Measurements from ENCODE around the gene CCDC148.
A peak's percentile ranks its signal among the peaks of the same experiment; 100 is the strongest.
"Not testable (repeated sequence)": the region's sequence is repeated elsewhere in the genome, so short reads cannot be mapped to it uniquely, and the experiment has no call there.

CCDC148 gene

DNA sequence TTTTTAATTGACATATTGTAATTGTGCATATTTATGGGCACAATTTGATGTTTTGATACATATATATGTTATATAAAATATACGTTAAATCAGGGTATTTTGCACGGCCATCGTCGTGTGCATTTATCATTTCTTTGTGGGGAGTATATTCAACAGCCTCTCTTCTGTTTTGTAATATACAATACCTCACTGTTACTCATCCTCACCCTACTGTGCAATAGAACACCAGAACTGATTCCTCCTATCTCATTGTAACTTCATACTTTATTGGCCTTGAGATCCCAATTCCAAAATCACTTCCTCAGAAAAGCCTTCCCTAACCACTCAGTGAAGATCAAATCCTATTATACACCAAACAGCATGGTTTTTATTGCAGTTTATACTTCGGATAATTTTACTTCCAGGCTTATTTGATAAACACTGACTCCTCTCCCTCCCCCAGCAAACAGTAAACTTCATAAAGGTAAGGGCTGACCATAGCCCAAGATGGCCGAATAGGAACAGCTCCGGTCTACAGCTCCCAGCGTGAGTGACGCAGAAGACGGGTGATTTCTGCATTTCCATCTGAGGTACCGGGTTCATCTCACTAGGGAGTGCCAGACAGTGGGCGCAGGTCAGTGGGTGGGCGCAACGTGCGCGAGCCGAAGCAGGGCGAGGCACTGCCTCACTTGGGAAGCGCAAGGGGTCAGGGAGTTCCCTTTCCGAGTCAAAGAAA, 105.6 kb downstream of the CCDC148 start:
- not testable (repeated sequence) for DNase-seq

DNA sequence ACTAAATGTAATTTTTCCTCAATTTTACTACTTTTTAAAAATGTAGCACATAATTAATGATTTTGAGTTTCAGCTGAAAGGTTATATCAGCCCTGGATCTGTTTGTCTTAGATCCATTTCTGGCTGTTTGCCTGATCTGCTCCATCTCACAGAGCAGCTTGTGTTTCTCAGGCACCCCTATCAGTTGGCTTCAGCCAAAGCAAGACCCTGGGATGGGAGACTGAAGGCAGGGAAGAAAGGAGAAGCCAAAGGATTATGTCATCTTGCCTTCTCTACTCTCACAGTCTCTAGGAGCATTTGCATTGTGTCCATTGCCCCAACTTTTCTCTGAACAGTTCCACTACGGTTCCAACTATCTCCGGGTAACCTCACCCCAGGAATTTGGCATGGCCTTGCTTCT, 110.5 kb downstream of the CCDC148 start:
- DNase-seq: no peak

DNA sequence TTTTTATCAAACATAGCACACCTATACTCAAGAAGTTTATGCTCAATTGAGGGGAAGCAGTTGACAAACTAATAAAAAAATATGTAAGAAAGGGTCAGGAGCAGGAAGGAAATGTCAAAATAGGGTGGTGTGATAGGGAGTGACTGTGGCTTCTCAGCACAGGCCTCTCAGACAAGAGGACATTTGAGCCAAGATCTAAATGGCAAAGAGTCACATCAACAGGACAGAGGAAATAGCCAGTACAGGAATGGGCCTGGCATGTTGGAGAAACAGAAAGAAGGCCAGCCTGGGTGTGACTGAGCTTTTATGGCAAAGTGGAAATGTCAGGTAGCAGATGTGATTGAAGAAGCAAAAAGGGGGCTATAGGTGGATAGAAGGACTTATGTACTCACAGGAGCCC, 117.0 kb downstream of the CCDC148 start:
- no peak for DNase-seq

DNA sequence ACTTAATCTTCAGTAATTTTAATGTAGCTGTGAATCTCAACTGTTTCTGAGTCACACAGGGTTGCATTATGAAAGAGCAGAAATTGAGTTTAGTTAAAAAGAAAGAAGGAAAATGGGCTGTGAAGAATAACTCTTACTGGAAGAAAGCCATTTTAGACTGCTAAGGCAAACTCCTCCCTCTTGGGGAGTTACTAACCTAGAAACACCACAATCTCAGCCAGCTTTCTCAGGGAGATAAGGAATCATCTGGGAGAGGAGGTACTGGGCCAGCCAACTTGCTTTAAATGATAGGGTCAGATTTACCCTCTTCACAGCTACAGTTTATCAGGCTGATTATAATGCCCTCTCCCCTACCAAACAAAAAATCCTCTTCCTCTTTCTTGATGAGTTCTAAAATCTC, 119.5 kb downstream of the CCDC148 start:
- DNase-seq: no peak

DNA sequence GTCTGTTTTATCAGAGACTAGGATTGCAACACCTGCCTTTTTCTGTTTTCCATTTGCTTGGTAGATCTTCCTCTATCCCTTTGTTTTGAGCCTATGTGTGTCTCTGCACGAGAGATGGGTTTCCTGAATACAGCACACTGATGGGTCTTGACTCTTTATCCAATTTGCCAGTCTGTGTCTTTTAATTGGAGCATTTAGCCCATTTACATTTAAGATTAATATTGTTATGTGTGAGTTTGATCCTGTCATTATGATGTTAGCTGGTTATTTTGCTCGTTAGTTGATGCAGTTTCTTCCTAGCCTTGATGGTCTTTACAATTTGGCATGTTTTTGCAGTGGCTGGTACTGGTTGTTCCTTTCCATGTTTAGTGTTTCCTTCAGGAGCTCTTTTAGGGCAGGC, 124.8 kb downstream of the CCDC148 start:
- DNase-seq: not testable (repeated sequence)

DNA sequence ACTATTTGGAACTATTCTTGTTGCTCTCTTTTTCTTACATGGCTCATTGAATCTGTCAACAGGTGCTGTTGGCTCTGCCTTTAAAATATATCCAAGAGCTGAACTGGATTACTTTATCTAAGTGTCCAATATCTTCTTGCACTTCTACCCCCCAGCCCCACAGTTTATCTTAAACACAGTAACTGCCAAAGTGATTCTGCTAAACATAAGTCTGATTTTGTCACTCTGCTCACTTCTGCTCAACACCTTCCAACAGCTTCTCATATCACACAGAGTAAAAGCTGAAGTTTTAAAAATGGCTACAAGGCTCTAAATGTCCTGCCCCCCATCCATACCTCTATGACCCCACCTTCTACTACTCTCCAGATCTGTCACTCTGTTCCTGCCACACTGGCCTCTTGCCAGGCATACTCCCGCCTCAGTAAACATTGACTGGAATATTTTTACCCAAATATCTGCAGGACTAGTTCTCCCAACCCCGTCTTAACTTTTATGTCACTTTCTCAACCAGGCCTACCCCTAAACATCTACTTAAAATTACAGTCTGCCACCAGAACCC, 130.7 kb downstream of the CCDC148 start:
- DNase-seq: no peak

DNA sequence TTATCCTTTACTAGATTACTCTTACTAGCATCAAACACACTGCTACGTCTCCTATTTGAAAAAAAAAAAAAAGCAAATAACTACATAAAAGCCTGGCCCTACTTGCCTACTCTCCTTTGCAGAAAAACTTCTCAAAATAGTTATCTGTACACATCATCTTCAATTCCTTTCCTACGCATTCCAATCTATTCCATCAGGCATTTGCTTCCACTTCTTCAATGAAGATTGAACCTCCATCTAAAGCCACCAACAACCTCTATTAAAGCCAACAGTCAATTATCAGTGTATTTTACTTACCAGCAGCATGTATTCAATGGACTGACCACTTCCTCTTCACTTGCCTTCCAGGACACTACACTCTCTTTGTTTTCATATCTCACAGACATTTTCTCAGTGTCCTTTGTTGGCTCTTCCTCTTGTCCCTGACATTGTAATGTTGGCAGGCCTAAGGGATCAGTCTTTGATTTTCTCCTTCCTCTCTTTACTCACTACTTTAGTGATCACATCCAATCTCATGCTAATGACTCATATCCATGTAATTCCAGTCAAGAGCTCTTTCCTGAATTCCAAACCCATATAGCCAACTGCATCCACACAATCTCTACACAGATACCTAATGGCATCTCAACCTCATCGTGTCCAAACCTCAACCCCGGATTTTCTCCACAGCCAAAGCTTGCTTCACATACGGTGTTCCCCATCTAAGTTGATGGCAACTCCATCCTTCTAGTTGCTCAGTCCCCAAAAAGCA, 131.3 kb downstream of the CCDC148 start:
- DNase-seq: no peak

DNA sequence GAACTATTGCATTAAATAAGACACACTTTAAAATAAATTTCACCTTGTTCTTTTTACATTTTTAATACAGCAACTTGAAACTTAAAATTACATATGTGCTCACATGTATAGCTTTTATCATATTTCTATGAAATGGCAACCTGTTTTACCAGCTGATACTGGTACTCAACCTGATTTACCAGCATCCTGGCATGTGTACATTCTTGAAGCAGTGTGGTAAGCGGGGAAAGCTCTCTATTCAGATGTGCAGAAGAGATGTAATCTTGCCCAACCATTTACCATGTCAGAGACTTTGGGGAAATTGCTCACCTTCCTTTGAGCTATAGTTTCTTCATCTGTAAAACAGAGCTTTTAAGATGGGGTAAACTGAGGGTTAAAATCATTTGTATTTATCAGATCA, 133.2 kb downstream of the CCDC148 start:
- no peak for DNase-seq

DNA sequence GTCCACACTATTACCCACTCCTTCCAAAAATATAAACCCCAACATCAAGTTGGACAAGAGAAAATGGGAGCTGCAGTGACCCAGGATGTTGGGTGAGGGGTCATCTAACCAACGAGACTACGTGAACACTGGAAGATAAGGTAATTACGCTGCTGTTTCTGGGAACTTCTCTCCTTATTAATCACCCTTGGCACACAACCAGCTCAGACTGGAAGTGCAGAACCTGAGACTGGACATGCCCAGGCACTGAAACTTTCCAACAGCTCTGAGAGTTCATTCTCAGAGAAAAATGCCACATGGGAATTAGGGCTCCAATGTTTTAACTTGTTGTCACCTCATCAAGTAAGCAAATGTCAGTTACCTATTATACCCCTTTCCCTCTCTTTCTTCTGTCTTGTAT, 135.3 kb downstream of the CCDC148 start:
- DNase-seq: peak; percentile 54

DNA sequence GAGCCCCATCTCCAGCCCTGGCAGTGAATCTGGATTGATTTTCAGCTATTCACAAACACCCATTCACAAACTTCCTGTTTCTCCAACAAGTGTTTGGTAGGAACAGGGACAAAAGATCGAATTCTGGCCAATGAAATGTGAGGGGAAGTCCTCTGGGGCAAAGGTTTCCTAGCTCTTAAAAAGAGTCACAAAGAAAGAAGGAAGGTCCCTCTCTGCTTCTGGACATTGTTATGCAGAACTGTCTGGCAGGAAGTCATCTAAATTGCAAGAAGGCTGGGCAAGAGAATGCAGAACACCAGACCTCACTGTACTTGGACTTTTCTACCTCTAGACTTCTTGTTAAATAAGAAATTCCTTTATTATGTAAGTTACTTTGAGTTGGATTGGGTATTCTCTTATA, 137.3 kb downstream of the CCDC148 start:
- DNase-seq: no peak

DNA sequence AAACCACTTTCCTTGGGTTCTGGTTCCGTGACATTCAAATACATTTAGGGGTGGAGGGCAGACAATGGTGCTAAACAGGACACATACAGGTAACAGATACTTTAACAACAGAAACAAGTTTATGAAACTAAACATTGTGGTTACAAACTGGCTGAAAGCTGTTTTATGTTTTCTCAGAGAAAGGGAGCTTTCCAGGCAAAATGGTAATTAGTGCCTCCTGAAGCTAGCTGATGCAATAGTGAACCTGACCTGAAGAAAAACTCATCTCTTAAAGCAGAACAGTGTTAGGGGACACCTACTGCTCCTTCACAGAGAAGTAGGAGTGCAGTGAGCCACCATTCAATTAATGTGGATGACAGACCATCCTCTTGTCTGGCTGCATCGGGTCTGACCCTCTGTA, 138.9 kb downstream of the CCDC148 start:
- no peak for DNase-seq

DNA sequence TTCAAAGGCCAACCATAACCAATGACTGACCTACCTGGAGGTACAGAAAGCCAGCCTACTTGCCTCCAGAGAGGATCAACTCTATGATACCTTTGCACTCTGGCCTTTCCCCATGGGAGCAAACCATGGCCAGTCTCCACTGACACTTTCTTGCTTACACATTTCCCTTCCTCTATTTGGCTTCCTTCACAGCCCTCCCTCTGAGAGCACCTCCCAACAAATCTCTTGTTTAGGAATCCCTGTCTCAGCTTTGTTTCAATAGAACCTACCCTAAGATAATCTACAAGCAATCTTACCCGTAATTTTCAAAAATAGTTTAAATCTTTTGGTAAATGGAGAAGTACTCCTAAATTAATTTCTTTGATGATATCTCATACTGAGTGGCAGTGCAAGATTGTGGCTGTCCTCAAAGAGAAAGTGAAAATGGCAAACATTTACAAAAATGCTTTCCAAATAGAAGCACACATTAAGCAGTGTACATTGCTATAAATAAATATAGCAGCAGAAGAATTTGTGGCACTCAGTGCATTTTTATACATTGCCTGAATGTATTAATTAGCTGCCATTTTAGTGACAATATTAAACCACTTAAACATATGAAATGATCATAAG, 140.6 kb downstream of the CCDC148 start:
- no peak for DNase-seq

DNA sequence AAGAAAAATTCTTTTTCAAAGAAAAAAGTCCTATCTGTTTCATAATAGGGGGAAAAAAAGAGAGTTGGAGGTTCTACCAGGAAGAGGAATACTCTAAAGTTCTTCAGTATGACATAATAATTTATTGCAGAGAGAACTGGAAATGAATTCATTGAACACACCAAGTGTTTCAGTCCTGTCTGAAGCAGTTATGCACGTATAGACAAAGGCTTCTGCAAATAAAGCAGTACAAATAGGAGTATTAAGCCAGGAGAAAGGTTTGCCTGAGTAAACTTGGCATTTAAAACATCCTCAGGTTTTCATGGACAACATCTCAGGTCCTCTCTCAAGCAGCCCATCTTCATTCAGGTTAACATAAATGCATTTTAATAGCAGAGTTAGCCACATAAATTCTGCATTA, 141.6 kb downstream of the CCDC148 start:
- no peak for DNase-seq

DNA sequence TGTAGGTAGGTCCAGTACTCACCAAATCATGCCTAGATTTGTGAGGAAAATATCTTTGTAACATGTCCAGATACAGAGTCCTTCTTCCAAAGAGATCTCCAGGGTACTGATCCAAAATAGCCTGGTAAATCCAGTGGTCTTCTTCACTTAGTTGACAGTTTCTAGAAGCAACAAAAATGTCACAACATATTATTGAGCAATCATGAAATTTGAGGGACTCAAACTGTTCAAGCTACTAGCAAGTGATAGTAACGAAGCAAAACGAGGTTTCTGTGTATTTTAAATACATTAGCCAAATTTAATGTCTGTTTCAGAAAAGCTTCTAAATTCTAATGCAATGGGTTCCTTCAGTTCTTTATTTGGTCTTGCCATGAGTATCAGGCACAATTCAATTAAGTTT, 142.8 kb downstream of the CCDC148 start:
- DNase-seq: no peak

DNA sequence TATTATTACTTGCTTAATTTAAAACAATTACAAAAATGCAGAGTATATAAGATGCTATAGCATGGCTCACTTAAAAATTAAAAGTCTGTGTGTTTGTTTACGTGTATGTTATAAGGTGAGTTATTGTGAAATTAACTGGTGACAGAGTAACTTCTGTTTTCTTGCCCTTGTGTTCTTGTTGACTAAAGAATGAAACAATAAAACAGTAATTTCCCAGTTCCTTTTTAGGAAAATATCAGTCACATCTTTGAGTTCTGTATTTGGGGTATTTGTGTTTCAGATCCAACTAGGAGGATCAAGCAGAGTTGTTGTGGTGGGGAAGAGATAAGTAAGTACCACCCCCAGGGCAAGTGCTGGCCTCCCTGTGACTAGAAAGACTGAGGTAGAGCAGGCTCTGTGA, 143.6 kb downstream of the CCDC148 start:
- DNase-seq: no peak

DNA sequence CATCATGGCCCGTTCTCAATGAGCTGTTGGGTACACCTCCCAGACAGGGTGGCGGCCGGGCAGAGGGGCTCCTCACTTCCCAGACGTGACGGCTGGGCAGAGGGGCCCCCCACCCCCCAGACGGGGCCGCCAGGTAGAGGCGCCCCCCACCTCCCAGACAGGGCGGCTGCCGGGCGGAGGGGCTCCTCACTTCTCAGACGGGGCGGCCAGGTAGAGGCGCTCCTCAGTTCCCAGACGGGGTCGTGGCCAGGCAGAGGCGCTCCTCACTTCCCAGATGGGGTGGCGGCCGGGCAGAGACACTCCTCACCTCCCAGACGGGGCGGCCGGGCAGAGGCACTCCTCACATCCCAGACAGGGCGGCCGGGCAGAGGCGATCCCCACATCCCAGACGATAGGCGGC, 146.1 kb downstream of the CCDC148 start:
- DNase-seq: not testable (repeated sequence)

DNA sequence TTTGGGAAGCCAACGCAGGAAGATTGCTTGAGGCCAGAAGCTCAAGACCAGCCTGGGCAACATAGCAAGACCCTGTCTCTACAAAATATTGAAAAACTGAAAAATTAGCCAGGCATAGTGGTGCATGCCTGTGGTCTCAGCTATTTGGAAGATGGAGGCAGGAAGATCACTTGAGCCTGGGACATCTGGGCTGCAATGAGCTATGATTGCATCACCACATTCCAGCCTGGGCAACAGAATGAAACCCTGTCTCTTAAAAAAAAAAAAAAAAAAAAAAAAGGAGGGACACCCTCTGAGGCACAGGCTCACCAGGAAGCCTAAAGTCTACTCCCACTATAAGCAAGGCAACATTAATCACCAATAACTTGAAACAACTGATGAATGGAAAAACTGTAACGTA, 151.1 kb downstream of the CCDC148 start:
- DNase-seq: no peak

DNA sequence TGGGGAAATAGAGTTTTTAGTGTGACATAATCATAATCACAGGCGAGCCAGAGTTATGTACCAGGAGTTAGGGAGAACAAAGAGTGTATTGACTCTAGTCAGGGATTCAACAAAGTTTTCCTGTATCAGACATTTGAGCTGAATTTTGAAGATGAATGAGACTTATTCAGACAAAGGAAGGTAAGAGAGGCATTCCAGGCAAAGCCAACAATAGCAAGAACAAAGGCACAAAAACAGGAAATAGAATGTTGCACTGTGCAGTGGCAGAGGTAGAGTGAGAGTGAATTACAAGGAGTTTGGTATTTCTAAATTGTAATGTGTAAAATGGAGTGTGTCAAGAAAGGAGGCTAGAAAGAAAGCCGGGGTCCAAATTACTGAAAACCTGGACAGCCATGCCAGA, 156.2 kb downstream of the CCDC148 start:
- DNase-seq: no peak

DNA sequence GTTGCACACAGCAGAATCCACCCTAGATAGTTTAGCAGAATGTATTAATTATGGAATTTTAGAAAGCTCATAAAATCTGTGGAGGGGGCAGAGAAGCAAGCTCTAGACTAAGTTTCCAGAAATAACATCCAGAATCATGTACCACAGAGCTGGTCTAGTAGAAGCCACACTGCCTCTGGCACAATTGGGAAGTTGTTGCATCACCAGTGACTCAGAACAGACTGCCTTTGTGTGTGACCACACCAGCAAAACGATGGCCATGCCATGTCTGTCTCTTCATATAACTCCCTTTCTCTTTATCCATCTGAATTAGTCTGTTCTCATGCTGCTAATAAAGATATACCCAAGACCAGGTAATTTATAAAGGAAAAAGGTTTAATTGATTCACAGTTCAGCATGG, 158.9 kb downstream of the CCDC148 start:
- no peak for DNase-seq

DNA sequence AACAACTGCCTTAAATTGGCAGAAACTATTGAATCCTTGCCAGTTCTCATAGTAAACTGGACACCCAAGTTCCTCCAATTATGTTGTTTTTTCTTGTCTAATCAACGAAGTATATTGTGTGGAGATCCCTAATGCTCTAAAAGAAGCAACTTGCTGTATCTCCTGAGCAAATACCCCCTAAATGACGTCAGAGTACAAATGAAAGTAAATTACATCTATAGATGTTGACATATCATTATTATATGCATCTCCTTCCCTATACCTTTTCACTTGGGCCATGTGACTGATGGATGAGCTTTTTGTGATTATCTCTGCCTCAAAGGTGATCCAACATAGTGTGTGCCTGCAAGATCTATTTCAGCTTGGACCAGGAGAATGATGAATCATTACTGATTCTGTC, 159.4 kb downstream of the CCDC148 start:
- no peak for DNase-seq

DNA sequence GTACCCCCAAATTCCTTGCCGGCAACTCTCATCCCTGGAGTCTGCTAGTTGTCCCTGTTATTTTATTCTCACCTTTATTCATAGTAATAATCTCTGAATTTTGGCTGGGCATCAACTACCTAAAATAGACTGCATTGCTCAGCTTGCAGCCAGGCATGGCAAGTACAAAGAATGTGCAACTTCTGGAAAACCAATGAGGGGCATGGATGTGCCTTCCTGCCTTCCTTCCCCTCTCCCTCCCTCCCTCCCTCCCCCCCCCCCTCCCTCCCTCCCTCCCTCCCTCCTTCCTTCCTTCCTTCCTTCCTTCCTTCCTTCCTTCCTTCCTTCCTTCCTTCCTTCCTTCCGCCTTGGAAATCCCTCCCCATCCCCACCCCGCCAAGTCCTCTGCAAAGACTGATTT, 162.8 kb downstream of the CCDC148 start:
- DNase-seq: no peak

DNA sequence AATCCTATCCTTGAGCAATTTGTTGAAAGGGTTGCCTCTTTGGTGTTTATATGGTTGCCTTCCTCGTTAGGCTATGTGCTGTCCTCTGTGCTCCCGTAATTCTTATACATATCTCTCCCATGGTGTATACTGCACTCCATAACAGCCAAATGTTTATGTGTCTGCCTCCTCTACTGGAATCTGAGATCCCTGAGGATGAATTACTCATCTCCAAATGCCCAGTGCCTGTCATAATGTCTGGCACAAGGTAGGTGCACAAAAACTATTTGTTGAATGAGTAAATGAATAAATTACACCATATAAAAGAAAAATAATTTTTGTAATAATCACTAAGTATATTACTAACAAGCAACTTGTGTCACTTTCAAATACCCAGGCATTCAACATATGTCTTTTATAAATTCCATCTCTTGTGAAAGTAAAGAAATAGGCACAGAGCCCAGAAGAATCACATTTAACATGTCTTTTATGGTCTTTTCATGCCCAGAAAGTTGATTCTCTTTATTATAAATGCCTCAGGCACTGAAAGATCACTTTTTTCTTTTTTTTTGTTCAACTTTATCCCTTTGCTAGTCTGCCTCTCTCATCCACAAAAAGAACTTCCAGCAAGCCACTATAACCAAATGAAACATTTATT, 164.9 kb downstream of the CCDC148 start:
- DNase-seq: no peak

DNA sequence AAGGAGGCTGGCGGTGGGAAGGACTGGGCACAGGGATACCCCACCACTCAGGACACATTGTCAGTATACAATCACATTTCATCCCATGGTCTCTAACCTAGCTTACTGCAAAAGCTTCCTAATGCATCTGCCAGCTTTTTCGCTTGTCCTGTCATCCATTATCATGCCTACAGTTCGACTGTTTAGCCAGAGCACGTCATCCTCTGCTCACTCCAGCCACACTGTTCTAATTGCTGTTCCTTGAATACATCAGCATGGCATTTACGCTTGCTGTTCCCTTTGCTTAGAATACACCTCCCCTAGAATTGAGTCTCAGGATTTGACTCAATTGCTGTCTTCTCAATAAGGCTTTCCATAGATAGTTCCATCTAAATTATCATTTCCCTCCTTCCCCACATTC, 166.3 kb downstream of the CCDC148 start:
- DNase-seq: no peak
